ENCODE data around the gene ZNF341.

ZNF341 gene

GRCh38 chr20:33810885-33811775, 79.3 kb downstream of the ZNF341 start, which contains the start of gene CHMP4B (continued):
- TF ChIP-seq PRDM6 (tag by site-specific recombination; IDR thresholded peaks at IDR 0.05): no peak
- TF ChIP-seq ZSCAN30 (tag by site-specific recombination; IDR thresholded peaks at IDR 0.05): 0 out of 2 replicates have a peak, but pooled peaks have one; percentile 45
- TF ChIP-seq ZNF629 (tag by site-specific recombination; IDR thresholded peaks at IDR 0.05): no peak
- no peak for TF ChIP-seq ZNF621 (tag by site-specific recombination; IDR thresholded peaks at IDR 0.05)
- TF ChIP-seq ZNF132 (tag by site-specific recombination; IDR thresholded peaks at IDR 0.05; ENCODE audit: borderline replicate concordance): no peak
- no peak for TF ChIP-seq ZNF214 (tag by site-specific recombination; IDR thresholded peaks at IDR 0.05; ENCODE audit: borderline replicate concordance)
- TF ChIP-seq YY2 (tag by site-specific recombination; IDR thresholded peaks at IDR 0.05): 0 out of 2 replicates have a peak, but pooled peaks have one; percentile 36
- TF ChIP-seq SP7 (tag by site-specific recombination; IDR thresholded peaks at IDR 0.05): 0 out of 2 replicates have a peak, but pooled peaks have one; percentile 10
- peak; percentile 71 for TF ChIP-seq ZBTB11 (tag by site-specific recombination; conservative IDR thresholded peaks at IDR 0.05; ENCODE audit: low read depth)
- TF ChIP-seq KLF7 (tag by site-specific recombination; IDR thresholded peaks at IDR 0.05; ENCODE audit: borderline replicate concordance): peak; percentile 87; the same call in 1 of the 2 replicates
- 0 out of 2 replicates have a peak, but pooled peaks have one; percentile 16 for TF ChIP-seq ZNF394 (tag by site-specific recombination; IDR thresholded peaks at IDR 0.05; ENCODE audit: borderline replicate concordance)
- no peak for TF ChIP-seq PRDM1 (tag by site-specific recombination; IDR thresholded peaks at IDR 0.05)
- TF ChIP-seq KLF1 (tag by site-specific recombination; IDR thresholded peaks at IDR 0.05): peak; percentile 46
- peak; percentile 99 for TF ChIP-seq KLF8 (tag by site-specific recombination; IDR thresholded peaks at IDR 0.05)
- TF ChIP-seq ZNF639 (tag by site-specific recombination; IDR thresholded peaks at IDR 0.05): peak; percentile 30; the same call in 1 of the 2 replicates
- TF ChIP-seq BCL11B (tag by site-specific recombination; IDR thresholded peaks at IDR 0.05; ENCODE audit: low read depth): no peak
- 0 out of 2 replicates have a peak, but pooled peaks have one; percentile 63 for TF ChIP-seq ZNF610 (tag by site-specific recombination; IDR thresholded peaks at IDR 0.05; ENCODE audit: borderline replicate concordance)
- no peak for TF ChIP-seq ZNF423 (tag by site-specific recombination; IDR thresholded peaks at IDR 0.05)
- TF ChIP-seq ZNF571 (tag by site-specific recombination; IDR thresholded peaks at IDR 0.05): no peak
- 0 out of 2 replicates have a peak, but pooled peaks have one; percentile 5 for TF ChIP-seq ZBTB44 (tag by site-specific recombination; IDR thresholded peaks at IDR 0.05)
- TF ChIP-seq ZNF521 (tag by site-specific recombination; IDR thresholded peaks at IDR 0.05): no peak
- peak; percentile 63 for TF ChIP-seq SP2 (tag by site-specific recombination; IDR thresholded peaks at IDR 0.05)
- no peak for TF ChIP-seq ZNF184 (tag by site-specific recombination; IDR thresholded peaks at IDR 0.05)
- no peak for TF ChIP-seq ZNF292 (tag by site-specific recombination; IDR thresholded peaks at IDR 0.05; ENCODE audit: borderline replicate concordance, low read depth)
- TF ChIP-seq SCRT2 (tag by site-specific recombination; IDR thresholded peaks at IDR 0.05): peak; percentile 89

Measured in HEK293 (cell line).